Endothelial cell of hepatic sinusoid (primary cell): ENCODE data around the gene MCF2L2.
"Not testable (repeated sequence)": the region's sequence is repeated elsewhere in the genome, so short reads cannot be mapped to it uniquely, and the experiment has no call there.

Experiments used
- in situ Hi-C: cut with HindIII; loops from 2 replicates; pipeline ENCODE4 v1.10.0; 2017; ENCODE audit warnings: low sequenced_read_pairs

The MCF2L2 gene

GRCh38 chr3:183371600-183371968 lies 56.8 kb downstream of the MCF2L2 start:
- in situ Hi-C loops = not testable (repeated sequence)

- in situ Hi-C loops = no loop called here
These were observed 58.0 kb downstream of the MCF2L2 start for GRCh38 chr3:183370391-183370790.

GRCh38 chr3:183369627-183370026 lies 58.8 kb downstream of the MCF2L2 start:
- in situ Hi-C loops = loop anchor here (5.0 kb wide), 1 partner anchor 37 kb away; no protein-coding TSS in a partner anchor

- in situ Hi-C loops = loop anchor here (5.0 kb wide), 1 partner anchor 37 kb away; no protein-coding TSS in a partner anchor
These were observed 59.3 kb downstream of the MCF2L2 start for GRCh38 chr3:183369117-183369516.

GRCh38 chr3:183360971-183361624 lies 67.3 kb downstream of the MCF2L2 start:
- in situ Hi-C loops = no loop called here

- in situ Hi-C loops = no loop called here
These were observed 69.4 kb downstream of the MCF2L2 start for GRCh38 chr3:183359036-183359435.

GRCh38 chr3:183357564-183358079 lies 70.8 kb downstream of the MCF2L2 start:
- in situ Hi-C loops = no loop called here

GRCh38 chr3:183356920-183357319 lies 71.5 kb downstream of the MCF2L2 start:
- in situ Hi-C loops = no loop called here

GRCh38 chr3:183354874-183355273 lies 73.5 kb downstream of the MCF2L2 start:
- in situ Hi-C loops = no loop called here

GRCh38 chr3:183354325-183354831 lies 74.0 kb downstream of the MCF2L2 start:
- in situ Hi-C loops = no loop called here

- in situ Hi-C loops = no loop called here
These were observed 75.0 kb downstream of the MCF2L2 start for GRCh38 chr3:183353421-183353820.

- in situ Hi-C loops = no loop called here
These were observed 78.3 kb downstream of the MCF2L2 start for GRCh38 chr3:183350164-183350563.

GRCh38 chr3:183349421-183350157 lies 78.8 kb downstream of the MCF2L2 start:
- in situ Hi-C loops = no loop called here

GRCh38 chr3:183342824-183343223 lies 85.6 kb downstream of the MCF2L2 start:
- in situ Hi-C loops = no loop called here

GRCh38 chr3:183341545-183342288 lies 86.7 kb downstream of the MCF2L2 start:
- in situ Hi-C loops = no loop called here

- in situ Hi-C loops = no loop called here
These were observed 88.2 kb downstream of the MCF2L2 start for GRCh38 chr3:183340222-183340621.

- in situ Hi-C loops = no loop called here
These were observed 88.8 kb downstream of the MCF2L2 start for GRCh38 chr3:183339461-183340086.

GRCh38 chr3:183338520-183338919 lies 89.9 kb downstream of the MCF2L2 start:
- in situ Hi-C loops = no loop called here

- in situ Hi-C loops = loop anchor here (5.0 kb wide), 1 partner anchor 35 kb away; no protein-coding TSS in a partner anchor
These were observed 95.9 kb downstream of the MCF2L2 start for GRCh38 chr3:183332487-183332886.

GRCh38 chr3:183331498-183331897 lies 96.9 kb downstream of the MCF2L2 start:
- in situ Hi-C loops = loop anchor here (5.0 kb wide), 1 partner anchor 36 kb away; no protein-coding TSS in a partner anchor

- in situ Hi-C loops = loop anchor here (5.0 kb wide), 1 partner anchor 36 kb away; no protein-coding TSS in a partner anchor
These were observed 97.5 kb downstream of the MCF2L2 start for GRCh38 chr3:183330881-183331280.
